BE2C (cell line): ENCODE data around the gene TMCO6.
"Not testable (repeated sequence)": the region's sequence is repeated elsewhere in the genome, so short reads cannot be mapped to it uniquely, and the experiment has no call there.

Experiments used
- DNase-seq: peaks from one replicate; pipeline ENCODE4 v3.0.0-alpha.2; 2020
- H3K27me3 ChIP-seq: fragments of 250-450 bp; sonication (Bioruptor Pico); 2 replicates; pipeline ENCODE4 v1.5.1; 2020; ENCODE audit warnings: mild to moderate bottlenecking
- H3K36me3 ChIP-seq: fragments of 250-450 bp; sonication (Bioruptor Pico); 2 replicates; pipeline ENCODE4 v1.5.1; 2020; ENCODE audit warnings: mild to moderate bottlenecking
- H3K4me1 ChIP-seq: fragments of 250-450 bp; sonication (Bioruptor Pico); 2 replicates; pipeline ENCODE4 v1.5.1; 2020
- H3K4me3 ChIP-seq: 2 replicates; pipeline ENCODE4 v1.5.1; 2011; ENCODE audit warnings: low read depth, low read length
- H3K9me3 ChIP-seq: fragments of 250-450 bp; sonication (Bioruptor Pico); 2 replicates; pipeline ENCODE4 v1.5.1; 2020
- TF ChIP-seq, protein P1 (sequence below): IDR thresholded peaks from 2 replicates; pipeline ENCODE4 v1.5.1; 2012; ENCODE audit warnings: mild to moderate bottlenecking, low read depth, low read length

The TMCO6 gene

DNA sequence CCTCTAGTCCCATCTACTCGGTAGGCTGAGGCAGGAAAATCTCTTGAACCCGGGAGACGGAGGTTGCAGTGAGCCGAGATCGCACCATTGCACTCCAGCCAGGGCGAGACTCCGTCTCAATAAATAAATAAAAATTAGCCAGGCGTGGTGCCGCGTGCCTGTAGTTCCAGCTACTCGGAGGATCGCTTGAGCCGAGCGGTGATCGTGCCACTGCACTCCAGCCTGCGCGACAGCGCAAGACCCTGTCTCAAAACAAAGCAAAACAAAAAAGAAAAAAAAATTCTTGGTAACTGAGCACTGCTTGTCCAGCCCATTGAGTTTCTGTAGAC, 24.7 kb downstream of the TMCO6 start:
- TF ChIP-seq, protein P1, sequence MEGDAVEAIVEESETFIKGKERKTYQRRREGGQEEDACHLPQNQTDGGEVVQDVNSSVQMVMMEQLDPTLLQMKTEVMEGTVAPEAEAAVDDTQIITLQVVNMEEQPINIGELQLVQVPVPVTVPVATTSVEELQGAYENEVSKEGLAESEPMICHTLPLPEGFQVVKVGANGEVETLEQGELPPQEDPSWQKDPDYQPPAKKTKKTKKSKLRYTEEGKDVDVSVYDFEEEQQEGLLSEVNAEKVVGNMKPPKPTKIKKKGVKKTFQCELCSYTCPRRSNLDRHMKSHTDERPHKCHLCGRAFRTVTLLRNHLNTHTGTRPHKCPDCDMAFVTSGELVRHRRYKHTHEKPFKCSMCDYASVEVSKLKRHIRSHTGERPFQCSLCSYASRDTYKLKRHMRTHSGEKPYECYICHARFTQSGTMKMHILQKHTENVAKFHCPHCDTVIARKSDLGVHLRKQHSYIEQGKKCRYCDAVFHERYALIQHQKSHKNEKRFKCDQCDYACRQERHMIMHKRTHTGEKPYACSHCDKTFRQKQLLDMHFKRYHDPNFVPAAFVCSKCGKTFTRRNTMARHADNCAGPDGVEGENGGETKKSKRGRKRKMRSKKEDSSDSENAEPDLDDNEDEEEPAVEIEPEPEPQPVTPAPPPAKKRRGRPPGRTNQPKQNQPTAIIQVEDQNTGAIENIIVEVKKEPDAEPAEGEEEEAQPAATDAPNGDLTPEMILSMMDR = no peak
- Histone ChIP-seq H3K27me3 (no peaks in the 10 kb centered on the region), H3K9me3 (no peaks in the 10 kb centered on the region), H3K4me3 (peak overlapping the region; percentile 96), H3K4me1 (no peaks in the 10 kb centered on the region), H3K36me3 (peaks cover 40% of the 10 kb centered on the region)
- no peak for DNase-seq

DNA sequence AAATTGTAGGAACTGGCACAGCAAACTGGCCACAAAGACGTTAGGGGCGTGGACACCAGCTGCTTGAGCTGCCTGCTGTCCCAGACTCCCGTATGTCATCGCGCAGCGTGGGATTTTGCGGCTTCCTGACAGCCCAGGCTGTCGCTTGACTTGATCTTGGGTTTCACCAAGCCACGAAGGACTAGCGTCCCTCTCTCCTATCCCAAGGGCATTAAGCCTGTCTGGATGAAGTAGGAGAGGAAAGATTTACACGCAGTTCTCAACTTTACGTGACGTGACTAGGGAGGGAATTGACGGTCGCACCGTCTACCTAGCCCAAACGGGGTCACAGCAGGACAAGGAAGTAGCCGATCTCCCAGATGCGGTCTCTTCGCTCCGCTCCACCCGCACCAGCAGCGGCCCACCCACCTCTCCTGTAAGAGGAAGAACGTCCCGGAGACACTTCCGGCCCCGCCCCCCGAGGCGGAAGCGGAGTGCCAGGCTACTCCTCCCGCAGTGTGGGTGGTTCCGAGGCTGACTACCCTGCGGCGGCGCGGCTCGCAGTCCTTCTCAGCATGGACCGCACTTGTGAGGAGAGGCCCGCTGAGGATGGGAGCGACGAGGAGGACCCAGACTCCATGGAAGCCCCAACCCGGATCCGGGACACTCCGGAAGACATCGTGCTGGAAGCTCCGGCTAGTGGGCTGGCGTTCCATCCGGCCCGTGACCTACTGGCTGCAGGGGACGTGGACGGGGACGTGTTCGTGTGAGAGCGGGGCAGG, 25.3 kb downstream of the TMCO6 start, which contains the start of gene WDR55:
Gene WDR55 (plus strand): TSS at position 546 of the 761 bp plus-strand sequence. CDS start 9 bp downstream, at position 555.
- Histone ChIP-seq H3K36me3 (peaks cover 40% of the 10 kb centered on the region), H3K27me3 (no peaks in the 10 kb centered on the region), H3K4me1 (no peaks in the 10 kb centered on the region), H3K4me3 (peak within 1 kb of the TSS; percentile 96), H3K9me3 (no peaks in the 10 kb centered on the region)
- TF ChIP-seq, protein P1 = no peak
- DNase-seq = peak; percentile 99

DNA sequence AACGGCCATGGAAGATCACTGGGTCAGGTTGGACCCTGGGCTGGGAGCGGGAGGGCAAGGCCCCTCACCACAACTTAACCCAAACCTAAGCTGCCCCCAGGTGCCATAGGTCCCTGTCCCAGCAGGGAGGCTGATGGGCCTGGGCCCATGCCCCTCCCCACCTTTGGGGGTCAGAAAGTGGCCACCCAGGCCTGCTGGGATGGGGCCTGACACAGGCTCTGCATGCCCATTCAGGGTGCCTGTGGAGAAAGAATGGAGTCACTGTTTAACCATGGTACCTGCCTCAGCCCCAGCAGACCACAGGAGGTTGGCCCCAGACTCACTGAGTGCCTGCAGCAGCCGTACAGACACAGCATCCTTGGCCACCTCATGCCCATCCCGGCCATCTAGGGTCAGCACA, 31.8 kb downstream of the TMCO6 start:
- DNase-seq = not testable (repeated sequence)
- H3K36me3 ChIP-seq = peaks cover 62% of the 10 kb centered on the region

DNA sequence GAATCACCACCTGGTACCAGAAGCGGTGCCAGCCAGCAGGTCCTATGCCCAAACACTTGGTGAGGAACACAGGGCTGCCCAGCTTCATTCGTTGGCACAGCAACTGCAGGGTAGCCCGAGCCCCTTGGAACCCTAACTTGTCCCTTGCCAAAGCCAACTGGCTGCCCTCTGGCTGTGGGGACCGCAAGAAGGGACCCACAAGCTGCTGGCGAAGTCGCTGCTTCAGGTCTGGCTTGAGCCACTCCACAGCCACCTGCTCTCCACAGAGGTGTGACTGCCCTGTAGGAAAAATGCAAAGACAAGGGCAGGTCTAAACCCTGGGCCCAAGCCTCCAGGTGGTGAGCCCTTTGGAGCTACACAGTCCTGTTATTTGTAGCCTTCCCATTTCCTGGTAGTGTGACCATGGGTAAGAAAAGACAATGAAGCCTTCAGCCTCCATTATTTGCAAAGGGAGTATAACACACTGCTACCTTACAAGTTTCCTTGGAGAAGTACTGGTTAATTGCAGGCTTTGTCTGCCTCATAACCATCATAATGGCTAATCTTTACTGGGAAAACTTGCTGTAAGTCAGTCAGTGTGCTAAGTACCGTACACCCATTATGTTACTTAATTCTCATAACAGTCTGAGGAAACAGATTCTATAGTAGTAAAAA, 32.3 kb downstream of the TMCO6 start:
- Histone ChIP-seq H3K27me3 (no peaks in the 10 kb centered on the region), H3K4me1 (no peaks in the 10 kb centered on the region), H3K4me3 (no peak overlapping the region), H3K9me3 (no peaks in the 10 kb centered on the region), H3K36me3 (peaks cover 68% of the 10 kb centered on the region)
- DNase-seq = no peak
- TF ChIP-seq, protein P1 = no peak

More for the DNA sequence above, 31.8 kb downstream of the TMCO6 start:
- not testable (repeated sequence) for H3K27me3 ChIP-seq, H3K4me3 ChIP-seq, H3K9me3 ChIP-seq, H3K4me1 ChIP-seq

DNA sequence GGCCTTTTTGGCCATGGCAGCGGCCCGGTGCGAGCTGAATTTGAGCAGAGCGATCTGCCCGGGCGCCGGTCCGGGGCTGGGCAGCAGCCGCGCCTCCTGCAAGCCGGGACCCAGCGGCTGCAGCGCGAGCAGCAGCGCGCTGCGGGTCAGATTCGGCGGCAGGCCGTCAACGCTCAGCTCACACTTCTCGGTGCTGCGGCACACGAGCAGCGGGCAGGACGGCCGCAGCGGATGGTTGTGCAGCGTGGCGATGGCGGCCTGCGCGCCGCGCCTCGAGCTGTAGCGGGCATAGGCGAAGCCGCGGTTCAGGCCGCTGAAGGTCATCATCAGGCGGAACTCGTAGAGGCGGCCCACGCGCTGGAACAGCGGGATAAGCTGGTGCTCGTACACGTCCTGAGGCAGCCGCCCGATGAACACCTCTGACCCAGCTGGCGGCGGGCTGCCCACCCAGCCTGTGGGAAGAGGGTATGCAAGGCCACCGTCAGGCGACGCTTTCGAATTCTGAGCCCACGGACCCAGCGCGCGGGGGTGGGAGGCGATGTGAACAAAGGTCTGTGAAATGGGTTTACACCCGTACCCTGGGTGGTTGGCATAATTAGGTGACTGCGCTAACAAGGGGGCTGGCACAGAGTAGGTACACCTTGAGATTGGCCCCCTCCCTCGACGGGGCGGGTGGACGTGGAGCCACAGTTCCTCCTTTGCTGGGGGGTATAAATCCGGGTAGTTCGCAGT, 33.4 kb downstream of the TMCO6 start:
- H3K27me3 ChIP-seq = no peaks in the 10 kb centered on the region
- TF ChIP-seq, protein P1 = no peak
- H3K9me3 ChIP-seq = no peaks in the 10 kb centered on the region
- DNase-seq = peak; percentile 29
- peaks cover 76% of the 10 kb centered on the region for H3K36me3 ChIP-seq
- no peak overlapping the region for H3K4me3 ChIP-seq
- no peaks in the 10 kb centered on the region for H3K4me1 ChIP-seq

DNA sequence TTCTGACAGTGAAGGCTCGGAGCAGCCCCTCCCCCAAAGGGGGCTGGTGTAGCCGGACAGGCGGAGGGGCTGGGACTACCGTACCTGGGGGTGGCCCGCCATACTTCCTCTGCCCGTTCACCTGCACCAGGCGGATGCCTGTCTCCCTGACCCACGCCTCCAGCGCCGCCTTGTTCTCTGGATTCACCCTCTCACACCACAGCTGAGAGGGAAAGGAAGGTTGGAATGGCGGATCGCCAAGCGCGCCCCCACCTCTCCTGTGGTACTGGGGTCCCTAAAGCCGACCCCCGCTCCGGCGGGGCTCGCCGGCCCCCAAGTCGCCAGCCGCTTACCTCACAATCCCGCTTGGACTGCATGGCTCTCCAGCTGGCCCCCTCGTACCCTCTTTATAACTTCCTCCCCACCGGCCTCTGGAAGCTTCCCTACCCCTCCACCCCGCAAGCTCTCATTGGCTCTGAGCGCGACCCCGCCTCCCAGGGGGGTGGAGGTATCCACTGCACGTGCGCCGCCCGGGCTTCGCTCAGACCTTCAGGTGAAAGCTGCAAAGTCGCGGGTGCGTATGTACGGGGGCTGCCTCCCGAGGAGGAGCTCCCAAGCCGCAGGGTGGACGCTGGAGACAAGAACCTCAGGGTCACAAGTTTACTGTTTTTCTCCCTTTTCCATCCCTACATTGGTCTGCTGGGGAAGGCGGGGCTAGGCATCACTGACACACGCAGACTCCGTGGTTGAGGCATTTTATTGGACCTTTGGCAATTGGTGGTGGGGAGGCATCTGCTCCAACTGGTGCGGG, 34.1 kb downstream of the TMCO6 start, which contains the start of gene DND1:
Gene DND1 (minus strand): TSS at position 390 of the 790 bp plus-strand sequence. CDS start 34 bp downstream, at position 356.
- no peak for DNase-seq
- TF ChIP-seq, protein P1 = no peak
- Histone ChIP-seq H3K27me3 (no peaks in the 10 kb centered on the region), H3K4me3 (no peak within 1 kb of the TSS), H3K4me1 (no peaks in the 10 kb centered on the region), H3K36me3 (peaks cover 77% of the 10 kb centered on the region), H3K9me3 (no peaks in the 10 kb centered on the region)
